A172 (cell line): ENCODE data around the gene NBAS. TPM values are rescaled to one million over a fixed set of nuclear protein-coding genes. Genes with fewer than 3 reads are reported as not detected.

Experiments used
- DNase-seq: peaks from one replicate; pipeline ENCODE4 v3.0.0-alpha.2; 2015; ENCODE audit warnings: low spot score
- total RNA-seq: library from RNA; depleted of rRNA; stranded (reverse); fragments of >200 nt; shearing (Covaris generic); gene quantifications from 2 replicates; pipeline ENCODE4 v1.2.3, GENCODE V29; 2014

The NBAS gene
- total RNA-seq, 1 experiment from 2014 or later: 39.0 TPM

DNA sequence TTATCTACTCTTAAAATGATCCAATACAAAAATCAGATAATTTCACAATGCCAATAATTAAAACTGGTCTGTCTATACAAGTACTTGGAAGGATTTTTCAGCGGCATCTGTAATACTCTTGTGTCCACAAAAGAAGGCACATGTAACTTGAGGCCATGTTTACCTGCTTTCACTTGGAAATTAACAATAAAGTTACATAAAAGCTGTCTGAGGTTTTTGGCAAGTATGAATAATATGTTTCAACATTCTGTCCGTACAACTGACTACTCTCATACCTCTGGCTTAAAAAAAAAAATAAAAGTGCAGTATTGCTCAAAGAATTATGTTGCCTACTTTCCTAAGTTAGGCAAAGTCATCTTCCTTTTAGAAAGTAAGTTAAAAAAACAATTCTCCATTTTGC, 253.6 kb downstream of the NBAS start:
- no peak for DNase-seq

DNA sequence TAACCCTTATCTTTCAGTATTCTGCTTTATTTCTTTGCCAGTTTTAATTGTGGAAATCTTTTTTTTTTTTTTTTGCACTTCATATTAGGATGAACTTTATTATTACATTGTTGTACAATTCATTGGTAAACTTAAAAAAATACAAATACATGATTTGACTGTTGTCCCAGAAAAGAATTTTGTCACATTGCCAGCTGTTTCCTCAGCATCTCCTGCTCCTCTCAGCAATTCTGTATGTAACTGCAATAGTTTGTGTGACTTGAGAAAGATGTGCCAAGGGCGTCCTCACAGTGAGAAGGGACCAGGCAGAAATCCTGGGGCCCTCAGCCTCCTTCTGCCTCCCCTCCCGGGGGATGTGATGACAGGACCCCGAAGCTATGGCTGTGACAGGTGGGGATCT, 254.4 kb downstream of the NBAS start:
- no peak for DNase-seq

DNA sequence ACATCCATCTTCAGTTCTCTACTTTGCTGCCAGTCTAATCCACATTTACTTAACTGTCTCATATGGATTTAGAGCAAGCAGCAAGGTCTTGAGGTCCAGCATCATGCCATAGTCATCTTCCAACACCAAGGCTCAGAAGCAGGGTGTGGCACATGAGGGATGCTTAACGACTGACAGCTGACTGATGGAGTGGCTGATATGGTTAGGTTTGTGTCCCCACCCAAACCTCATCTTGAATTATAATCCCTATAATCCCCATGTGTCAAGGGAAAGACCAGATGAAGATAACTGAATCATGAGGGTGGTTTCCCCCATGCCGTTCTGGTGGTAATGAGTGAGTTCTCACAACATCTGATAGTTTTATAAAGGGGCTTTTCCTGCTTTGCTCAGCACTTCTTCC, 257.3 kb downstream of the NBAS start:
- peak; percentile 19 for DNase-seq

DNA sequence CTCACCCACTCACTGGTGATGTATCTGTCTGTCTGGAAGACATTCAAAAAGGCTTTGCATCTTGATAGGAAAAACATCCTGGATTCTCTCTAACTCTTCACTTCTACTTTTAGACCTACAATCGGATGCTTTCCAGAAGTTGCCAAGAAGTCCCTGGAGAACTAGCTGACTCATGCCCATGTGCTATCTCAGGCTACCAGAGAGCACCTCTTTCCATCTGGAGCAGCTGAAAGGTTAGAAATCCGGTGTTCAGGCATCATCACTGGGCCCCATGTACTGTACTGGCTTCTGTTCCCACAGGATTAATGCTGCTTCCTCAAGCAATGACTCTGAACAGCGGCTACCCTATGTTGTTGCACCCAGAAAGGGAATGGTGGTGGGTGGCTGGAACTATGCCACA, 259.0 kb downstream of the NBAS start:
- DNase-seq: peak; percentile 27

DNA sequence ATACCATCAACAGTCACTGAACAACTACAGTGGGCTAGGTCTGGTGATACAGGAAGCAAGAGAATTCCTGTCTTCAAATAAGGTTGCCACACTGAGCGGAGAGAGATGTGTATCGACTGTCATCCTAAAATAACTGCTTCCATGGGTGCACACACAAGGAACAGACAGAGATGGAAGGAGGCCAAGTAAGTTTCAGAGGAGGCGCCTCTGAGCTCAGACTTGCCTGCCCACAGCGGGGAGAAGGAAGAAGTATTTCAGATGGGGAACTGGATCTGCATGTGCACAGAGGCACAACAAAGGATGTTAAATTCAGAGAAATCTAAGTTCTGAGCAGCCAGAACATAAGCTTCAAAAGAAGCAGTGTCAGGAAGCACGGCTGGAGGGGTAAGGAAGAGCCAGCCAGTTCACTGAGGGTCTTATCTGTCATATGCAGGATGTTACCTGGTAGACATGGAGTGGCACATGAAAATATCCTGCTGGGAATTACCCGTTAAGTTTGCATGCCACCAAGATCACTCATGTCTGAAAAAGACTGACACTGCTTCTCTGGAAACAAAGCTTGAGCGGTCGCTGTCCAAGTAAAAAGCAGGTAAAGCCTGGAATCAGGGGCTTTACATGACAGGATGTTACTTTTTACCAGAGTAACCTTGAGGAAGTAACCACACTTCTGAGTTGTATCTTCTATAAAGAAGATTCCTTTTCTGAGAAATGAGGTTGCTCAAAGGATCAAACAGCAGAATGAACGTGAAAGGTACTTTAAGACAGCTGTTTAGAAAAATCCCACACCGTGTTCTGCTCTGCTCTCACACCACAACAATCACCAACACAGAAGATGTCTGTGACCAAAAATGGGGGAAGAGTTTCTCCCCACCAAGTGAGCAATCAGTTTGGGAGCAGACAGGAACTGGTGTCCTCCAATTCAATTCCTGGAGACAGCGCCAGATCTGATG, 260.2 kb downstream of the NBAS start:
- no peak for DNase-seq

DNA sequence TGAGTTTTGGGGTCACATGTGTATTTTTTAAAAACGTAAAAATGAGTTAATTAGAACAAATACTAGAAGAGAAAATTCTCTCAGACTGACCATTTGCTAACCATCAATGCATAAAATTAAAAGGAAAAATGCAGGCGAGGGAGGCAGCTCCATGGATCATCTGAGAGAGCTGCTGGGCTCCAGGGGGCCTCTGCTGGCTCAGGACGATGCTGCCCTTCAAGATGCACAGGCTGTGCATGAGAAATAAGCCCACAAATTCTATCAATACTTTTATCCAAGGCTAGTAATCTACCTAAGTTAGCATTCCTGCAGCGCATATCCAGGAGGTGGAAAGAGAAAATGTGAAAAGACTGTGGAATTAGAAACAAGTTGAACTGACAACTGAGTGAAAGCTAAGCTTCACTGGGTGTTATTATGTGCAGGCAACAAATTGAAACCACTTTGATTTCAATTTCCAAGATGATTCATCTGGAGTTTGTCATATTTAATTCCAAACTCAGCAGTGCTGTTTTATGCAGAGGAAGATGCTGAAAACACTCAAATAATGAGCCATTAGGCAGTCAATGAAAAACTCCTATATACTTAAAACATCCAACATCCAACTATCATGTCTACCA, 261.1 kb downstream of the NBAS start:
- no peak for DNase-seq

DNA sequence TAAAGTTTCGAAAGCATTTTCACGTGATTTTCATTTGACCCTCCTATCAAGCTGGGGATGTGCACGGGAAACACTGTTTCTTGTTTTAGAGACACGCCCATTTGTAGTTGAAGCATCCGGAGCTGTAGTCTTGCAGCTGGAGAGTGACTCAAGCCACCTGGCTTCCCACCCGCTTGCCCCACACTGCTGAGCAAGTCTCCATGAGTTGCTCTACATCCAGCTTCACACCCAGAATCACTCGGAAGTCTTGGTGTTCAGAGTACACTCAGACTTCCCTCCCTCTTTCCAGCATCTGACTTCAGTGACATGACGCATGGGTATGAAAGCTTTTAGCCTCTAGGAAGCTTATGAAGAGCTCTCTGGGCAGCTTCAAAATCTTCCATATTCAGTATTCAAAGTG, 262.4 kb downstream of the NBAS start:
- DNase-seq: peak; percentile 36

DNA sequence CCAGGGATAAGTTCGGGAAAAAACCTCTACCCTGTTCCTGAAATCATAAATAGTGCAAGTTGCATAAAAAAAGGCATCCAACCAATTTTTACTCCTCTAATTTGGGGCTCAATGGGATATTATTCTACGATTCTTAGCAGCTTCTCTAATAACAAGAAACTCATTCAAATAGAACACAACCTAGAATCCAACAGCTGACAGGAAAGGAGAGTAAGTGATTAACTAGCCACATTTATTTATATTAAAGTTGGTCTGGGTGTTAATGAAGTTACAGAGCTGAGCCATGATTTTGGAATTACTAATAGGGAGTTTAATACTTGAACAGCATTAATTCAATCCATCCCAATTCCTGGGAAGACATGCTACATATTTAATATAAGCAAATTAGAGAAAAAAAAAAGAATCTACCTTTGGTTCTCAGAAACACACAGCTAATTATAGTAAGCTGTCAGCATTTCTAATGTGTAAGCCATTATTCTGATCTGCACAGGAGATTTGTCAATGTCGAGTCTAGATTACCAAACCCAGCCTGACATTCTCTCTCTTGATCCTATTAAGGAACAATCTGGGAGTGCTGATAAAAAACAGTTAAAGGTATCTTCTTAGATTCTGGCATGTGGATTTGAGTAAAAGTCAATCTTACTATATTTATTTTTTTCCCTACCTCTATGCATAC, 267.7 kb downstream of the NBAS start:
- DNase-seq: no peak

DNA sequence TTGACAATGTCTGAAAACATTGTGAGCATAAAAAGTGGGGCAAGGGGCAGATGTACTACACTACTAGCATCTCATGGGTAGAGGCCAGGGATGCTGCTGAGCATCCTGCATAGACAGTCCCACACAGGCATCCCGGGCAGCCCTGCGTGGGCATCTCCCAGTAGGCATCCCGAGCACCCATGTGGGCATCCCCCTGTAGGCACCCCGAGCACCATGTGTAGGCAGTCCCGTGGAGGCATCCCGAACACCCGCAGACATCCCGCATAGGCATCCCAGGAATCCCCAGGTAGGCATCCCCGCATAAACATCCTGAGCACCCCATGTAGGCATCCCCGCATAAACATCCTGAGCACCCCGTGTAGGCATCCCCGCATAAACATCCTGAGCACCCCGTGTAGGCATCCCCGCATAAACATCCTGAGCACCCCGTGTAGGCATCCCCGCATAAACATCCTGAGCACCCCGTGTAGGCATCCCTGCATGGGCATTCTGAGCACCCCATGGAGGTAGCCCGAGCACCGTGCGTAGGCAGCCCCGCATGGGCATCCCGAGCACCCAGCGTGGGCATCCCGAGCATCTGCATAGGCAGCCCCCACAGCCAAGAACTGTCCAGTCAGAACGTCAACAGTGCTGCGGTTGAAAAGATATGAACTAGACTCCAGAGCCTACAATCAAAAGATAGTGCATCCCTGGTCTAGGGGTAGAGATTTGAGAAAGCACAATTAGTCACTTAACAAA, 273.5 kb downstream of the NBAS start:
- no peak for DNase-seq

DNA sequence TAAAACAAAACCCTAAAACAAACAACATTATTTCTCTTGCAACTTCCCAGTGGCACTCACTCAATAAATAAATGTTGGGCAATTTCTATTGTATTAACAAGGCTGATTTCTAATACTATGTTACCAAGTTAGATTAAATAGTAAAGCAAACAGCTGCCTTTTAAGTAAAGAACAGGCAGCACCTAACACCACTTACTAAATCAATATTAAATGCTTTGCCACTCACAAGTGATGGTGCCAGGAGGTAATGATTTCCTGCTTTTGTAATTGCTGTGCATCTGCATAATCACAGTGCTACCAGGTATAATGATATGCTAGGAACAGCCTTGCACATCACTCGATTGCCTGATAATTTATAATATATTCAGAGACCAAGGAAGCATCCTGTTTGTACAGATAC, 276.5 kb downstream of the NBAS start:
- DNase-seq: no peak

DNA sequence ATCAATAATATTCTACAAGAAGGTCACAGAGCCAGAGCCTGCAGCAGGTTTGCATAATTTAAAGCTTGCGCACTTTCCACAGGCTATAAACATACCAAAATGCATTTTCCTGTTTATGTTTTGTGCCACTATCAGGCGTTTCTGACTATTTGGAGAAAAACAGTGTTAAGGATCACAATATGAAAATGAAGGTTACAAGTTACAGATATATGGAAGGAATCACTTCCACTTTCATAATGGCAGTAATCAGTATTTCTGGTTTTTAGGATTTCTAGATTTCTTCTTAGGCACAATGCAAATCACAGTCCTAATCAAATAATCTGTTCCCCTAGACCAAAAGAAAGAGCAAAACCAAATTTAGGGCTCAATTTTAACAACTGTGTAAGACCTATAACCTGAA, 279.5 kb downstream of the NBAS start:
- no peak for DNase-seq

DNA sequence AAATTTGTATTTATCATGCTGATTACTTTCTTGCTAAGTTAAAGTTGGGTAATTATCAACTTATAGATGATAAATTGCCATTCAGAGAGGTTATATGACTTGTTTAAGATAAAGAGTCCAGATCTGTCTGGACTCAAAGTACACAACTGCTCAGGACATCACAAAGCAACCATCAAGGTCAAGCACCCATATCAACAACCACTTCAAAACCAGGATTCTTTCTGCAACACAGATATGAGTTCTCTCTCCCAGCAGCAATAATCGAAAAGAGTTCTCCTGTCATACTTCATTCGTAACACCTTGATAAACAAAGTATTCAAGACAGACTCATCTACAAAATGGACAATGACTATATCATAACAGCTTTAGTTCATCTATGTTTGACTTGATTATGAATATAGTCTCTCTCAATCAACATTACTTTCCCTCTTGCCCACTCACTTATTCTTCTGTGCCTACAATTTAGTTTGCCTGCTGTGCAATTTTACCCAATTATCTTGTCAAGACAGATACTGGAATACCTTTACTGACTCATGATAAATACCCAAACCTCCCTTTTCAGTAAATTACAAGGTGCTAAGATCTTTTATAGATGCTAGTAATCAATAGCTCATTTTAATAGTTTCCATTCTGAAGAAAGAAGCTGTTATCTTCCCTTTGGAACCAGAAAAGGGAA, 281.8 kb downstream of the NBAS start:
- DNase-seq: no peak

DNA sequence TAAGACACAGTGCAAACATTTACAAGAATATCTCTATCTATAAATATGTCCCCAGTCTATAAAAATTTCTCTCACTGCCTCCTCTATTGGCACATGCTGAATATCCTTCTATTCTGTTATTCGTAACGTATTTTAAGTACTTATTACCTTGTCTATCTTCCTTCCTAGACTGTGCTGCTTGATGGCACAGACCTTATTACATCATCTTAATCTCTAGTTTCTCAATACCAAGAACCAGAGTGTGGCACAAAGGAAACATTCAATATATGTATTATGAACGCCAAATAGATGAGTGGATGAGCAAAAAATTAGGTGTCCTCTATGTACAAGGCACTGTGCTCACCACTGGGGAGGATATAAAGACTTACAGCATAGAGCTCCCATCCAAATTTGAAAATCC, 282.8 kb downstream of the NBAS start:
- DNase-seq: no peak

DNA sequence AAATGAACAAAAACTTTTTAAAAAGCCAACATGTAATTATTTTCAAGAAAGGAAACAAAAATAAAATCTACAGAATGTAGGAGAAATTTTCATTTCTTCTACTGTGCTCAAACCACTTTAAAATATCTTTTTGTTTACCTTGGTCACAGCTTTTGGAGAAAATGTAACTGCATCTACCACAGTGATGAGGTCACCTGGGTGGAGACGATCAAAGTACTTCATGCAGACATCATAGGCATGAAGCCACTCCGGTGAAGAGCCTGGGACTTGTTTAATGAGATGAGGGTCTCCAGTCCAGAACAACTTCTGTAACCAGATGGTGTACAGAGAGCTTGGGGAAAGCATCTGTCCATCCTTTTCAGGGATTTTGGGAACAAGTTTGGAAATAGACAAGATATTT, 285.8 kb downstream of the NBAS start:
- no peak for DNase-seq

DNA sequence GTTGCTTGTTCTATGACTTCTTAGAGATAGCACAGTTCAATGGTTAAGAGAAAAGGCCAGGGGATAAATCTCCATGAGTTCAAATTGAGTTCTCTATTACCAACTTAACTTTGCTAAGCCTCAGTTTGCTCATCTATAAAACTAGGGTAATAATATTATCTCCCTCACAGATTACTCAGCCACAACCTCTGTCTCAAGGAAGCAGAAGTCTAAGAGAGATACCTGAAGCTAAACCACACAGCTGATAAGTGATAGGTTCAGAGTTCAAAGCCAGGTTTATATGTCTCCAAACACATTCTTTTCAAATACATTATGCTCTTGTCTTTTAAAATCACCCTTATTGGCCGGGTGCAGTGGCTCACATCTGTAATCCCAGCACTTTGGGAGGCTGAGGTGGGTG, 287.7 kb downstream of the NBAS start:
- no peak for DNase-seq

DNA sequence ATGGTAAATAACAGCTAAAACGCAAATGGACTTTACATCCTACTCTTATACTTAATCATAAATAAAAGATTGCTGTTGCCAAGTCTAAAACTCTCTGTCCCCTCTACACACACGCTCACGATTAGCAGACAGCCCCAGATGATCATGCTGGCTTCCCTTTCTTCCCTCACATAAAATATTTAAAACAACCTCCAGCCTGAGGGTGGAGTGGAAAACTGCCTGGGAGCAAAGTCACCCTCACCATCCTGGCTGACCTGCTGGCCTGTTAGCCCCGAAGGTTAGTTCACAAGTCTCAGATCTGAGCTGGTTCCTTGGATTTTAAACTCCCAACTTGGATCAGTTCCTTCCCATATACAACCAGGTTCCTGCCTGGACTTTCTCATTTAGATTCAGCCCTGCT, 288.2 kb downstream of the NBAS start:
- DNase-seq: no peak

DNA sequence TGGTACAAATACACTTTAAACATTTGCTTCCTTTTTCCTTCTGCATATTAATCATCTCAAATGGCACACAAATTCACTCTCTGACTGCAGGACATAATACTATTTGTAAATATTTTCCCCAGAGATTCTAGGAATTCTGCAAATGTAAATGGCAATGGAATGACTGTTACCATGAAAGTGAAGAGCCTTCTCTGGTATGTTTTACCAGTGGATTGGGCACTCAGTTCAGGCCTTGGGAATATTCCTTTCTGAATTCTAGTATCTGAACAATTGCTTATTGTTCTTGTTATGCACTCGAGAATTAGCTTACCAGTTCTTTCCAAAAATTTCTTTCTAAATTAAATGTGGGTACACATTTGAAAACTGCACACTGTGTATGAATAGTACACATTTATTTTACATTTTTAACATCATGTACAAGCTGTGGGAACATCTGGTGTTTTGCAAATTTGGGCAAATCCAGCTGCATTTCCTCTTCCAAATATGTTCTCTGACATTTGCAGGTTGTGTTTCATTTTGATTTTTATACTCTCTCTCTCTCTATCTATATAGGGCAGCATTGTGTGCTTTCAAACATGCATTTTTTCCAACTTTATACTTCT, 289.1 kb downstream of the NBAS start:
- no peak for DNase-seq

DNA sequence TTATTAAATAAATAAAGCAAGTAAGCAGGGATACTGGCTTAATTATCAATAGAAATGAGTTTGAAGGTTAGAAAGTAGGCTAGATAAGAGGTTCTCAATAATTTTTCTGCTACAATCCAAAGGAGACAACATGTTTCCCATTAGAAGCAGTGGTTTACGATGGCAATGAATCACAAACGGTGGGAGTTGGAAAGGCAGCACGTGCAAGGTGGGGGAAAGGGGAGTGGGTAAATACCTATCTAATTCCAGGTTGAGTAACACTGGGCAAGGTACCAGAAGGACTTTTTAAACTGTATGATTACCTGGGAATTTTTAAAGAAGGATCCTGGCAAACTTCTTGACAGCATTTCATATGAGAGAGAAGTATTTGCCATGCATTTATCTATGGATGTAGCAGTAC, 289.9 kb downstream of the NBAS start:
- no peak for DNase-seq

DNA sequence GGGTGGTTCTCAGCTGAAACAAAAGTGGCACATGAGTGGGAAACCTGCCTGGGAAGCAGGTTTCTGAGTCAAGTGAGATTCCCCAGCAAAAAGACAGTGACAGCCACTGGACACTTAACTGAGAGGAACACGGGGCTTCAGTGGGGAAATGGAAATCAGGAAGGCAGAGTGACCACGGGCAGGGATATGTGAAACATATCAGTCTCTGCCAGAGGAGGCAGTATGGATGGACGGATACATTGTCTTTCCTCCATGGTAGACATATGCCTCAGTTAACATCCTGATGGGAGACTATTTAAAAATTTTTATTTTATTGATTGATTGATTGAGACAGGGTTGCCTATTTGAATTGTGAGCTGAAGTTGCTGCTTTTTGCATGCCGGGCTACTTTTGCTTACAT, 292.1 kb downstream of the NBAS start:
- no peak for DNase-seq

DNA sequence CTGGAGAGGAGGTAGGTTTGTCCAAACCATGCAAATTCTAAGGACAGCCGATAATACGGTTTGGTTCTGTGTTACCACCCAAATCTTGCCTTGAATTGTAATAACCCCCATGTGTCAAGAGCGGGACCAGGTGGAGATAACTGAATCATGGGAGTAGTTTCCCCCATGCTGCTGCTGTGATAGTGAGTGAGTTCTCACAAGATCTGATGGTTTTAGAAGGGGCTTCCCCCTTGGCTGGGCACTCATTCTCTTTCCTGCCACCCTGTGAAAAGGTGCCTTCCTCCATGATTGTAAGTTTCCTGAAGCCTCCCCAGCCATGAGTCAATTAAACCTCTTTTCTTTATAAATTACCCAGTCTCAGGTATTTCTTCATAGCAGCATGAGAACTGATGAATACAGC, 295.2 kb downstream of the NBAS start:
- no peak for DNase-seq
